Suprapubic skin (tissue), 4 donors: Measurements from ENCODE around the gene TMEM225B.

ENCODE experiments used
- CTCF ChIP-seq, 2 donors: fragments of 200-600 bp in 1 of 2; fragments of 450-650 bp in 1 of 2; sonication (generic) in 1 of 2; IDR thresholded peaks; one replicate each; pipeline ENCODE4 v1.5.1; 2016 to 2019; ENCODE audit warnings: antibody characterized with exemption in 2 of 2, mild to moderate bottlenecking in 1 of 2, moderate library complexity in 1 of 2
- EP300 ChIP-seq: sonication (generic); formaldehyde crosslinking; IDR thresholded peaks from one replicate; pipeline ENCODE4 v1.6.1; 2017; ENCODE audit warnings: antibody characterized with exemption
- POLR2A ChIP-seq, 2 donors: fragments of 450-650 bp; IDR thresholded peaks; one replicate each; pipeline ENCODE4 v1.6.1; 2017; ENCODE audit warnings: antibody characterized with exemption in 2 of 2, mild to moderate bottlenecking in 2 of 2, moderate library complexity in 2 of 2
- POLR2AphosphoS5 ChIP-seq, 3 donors: sonication (generic); formaldehyde crosslinking; IDR thresholded peaks; one replicate each; pipeline ENCODE4 v1.6.1; 2017; ENCODE audit warnings: antibody characterized with exemption in 3 of 3

- no peak for TF ChIP-seq POLR2A (IDR thresholded peaks at IDR 0.05)
- no peak for TF ChIP-seq CTCF (IDR thresholded peaks at IDR 0.05)
- TF ChIP-seq POLR2AphosphoS5 (IDR thresholded peaks at IDR 0.05): no peak
- TF ChIP-seq EP300: no peak
Observed at GRCh38 chr7:99554939-99555338, 43.1 kb upstream of the TMEM225B start.
